AG09319 (cell line): ENCODE measurements around the gene PRKRA.
"Not testable (repeated sequence)": the region's sequence is repeated elsewhere in the genome, so short reads cannot be mapped to it uniquely, and the experiment has no call there.

Experiments
- DNase-seq: peaks from one replicate; pipeline ENCODE4 v3.0.0-alpha.2; 2010; ENCODE audit warnings: low read depth; ENCODE audit errors: extremely low read depth
- TF ChIP-seq, protein P1 (sequence below): IDR thresholded peaks from 2 replicates; pipeline ENCODE4 v1.5.1; 2011; ENCODE audit warnings: low read depth, mild to moderate bottlenecking, inconsistent platforms, low read length, moderate library complexity

PRKRA gene

DNA sequence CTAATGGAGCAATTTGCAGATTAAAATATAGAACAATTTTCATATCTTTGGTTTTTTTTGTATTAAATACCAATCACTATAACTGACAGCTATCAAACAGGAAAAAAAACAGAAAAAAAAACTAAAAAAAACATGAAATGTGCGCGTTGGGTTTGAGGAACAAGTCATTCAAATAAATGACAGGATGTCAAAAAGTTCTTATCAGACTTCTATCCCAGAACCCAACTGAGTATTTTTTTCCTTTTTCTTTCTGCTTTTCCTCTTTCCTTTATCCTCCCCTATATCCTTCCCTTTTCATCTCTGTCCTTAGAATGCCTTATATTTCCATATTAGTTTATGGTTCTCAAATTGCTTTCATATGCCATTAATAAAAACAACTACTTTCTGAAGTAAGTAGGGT lies 14.3 kb downstream of the PRKRA start:
- TF ChIP-seq, protein P1, sequence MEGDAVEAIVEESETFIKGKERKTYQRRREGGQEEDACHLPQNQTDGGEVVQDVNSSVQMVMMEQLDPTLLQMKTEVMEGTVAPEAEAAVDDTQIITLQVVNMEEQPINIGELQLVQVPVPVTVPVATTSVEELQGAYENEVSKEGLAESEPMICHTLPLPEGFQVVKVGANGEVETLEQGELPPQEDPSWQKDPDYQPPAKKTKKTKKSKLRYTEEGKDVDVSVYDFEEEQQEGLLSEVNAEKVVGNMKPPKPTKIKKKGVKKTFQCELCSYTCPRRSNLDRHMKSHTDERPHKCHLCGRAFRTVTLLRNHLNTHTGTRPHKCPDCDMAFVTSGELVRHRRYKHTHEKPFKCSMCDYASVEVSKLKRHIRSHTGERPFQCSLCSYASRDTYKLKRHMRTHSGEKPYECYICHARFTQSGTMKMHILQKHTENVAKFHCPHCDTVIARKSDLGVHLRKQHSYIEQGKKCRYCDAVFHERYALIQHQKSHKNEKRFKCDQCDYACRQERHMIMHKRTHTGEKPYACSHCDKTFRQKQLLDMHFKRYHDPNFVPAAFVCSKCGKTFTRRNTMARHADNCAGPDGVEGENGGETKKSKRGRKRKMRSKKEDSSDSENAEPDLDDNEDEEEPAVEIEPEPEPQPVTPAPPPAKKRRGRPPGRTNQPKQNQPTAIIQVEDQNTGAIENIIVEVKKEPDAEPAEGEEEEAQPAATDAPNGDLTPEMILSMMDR: no peak
- DNase-seq: no peak

DNA sequence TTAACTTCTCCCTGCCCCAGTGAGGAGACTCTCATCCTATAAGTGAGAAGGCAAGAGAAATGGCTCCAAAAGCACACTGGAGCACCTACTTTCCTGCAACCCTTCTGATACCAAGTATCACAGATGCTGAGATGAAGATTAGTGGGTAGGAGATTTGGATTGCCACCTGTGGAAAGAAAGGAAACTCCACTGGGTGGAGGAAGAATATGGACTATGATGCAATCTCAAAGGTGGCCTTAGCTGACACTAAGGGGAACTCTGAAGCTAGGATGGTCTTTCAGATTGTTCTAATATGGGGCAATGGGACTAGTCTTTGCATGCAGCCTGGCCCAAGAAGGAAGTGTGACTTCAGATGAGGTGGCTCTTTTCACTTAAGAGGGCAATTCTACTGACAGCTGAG lies 21.6 kb downstream of the PRKRA start:
- no peak for DNase-seq

DNA sequence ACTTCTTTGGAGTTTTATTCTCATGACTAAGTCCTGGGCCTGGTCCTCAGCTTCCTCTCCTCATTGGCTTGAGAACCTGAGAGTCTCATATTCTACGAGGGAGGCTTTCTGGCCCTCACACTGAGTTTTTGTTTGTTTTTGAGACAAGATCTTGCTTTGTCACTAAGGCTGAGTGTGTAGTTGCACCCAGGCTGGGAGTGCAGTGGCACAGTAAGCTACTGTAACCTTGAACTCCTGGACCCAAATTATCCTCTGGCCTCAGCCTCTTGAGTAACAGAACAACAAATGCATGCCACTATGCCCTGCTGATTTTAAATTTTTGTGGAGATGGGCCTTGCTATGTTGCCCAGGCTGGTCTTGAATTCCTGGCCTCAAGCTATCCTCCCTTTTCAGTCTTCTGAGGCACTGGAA lies 22.6 kb downstream of the PRKRA start:
- DNase-seq: no peak
- TF ChIP-seq, protein P1: no peak

More for the DNA sequence above, 21.6 kb downstream of the PRKRA start:
- TF ChIP-seq, protein P1: no peak

DNA sequence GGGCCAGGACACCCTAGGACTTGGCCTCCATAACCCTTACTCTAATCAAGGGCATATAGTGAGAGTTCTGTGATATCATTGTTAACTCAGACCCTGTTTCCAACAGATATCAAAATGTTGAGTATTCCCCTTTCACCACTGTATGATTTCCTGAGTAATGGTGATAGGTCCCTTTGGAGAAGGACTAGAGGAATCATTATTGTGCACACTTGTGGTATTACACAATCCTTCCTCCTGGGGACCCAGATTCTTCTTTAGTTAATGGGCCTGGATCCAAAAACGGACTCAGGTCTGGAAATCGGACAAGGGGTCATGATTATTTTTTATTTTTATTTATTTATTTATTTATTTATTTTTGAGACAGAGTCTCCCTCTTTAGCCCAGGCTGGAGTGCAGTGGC lies 23.5 kb downstream of the PRKRA start:
- TF ChIP-seq, protein P1: no peak
- no peak for DNase-seq

DNA sequence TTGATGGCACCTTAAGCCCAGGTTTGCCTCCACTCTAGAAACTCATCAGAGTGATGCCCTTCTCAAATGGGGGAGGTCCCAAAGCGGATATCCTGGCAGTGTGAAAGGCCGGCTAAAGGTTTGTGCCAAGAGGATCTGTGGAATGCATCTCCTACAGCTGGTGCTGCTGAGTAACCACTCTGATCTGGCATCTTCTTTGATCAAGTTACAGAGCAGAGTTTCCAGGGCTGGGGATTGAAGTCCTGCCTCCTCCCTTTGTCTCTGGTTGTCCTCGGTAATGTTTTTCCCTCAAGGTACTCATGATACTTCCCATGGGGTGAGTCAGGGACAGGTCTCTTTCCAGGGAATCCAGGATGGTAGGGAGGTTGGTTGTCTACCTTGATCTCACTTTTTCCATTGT lies 24.6 kb downstream of the PRKRA start:
- no peak for DNase-seq
- TF ChIP-seq, protein P1: no peak

DNA sequence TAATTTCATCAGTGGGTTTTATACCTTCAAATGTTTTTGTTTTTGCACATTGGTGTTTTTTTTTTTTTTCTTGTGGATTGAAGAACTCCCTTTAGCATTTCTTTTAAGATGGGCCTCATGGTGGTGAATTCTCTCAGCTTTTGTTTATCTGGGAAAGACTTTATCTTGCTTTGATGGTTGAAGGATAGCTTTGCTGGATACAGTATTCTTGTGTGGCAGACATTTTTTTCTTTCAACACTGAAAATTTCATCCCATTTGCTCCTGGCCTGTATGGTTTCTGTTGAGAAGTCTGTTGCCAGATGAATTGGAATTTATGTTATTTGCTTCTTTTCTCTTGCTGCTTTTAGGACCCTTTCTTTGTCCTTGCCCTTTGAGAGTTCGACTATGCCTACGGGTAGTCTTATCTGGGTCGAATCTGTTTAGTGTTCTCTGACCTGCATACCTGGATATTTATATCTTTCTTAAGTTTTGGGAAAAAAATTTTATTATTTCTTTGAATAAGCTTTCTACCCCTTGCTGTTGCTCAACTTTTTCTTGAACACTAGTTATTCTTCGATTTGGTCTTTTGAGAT lies 25.6 kb downstream of the PRKRA start:
- DNase-seq: no peak

DNA sequence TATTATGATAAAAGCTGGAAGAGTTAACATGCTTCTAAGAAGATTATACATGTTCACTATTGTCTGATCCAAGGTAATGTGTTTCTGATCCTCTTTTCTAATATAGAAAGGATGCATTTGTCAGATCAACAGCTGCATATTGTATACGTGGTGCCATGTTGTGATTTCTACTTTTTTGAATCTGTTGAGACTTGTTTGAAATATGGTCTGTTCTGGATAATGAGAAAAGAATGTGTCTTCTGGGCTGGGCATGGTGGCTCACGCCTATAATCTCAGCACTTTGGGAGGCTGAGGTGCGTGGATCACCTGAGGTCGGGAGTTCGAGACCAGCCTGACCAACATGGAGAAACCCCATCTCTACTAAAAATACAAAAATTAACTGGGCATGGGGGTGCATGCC lies 27.2 kb downstream of the PRKRA start:
- DNase-seq: not testable (repeated sequence)

More for the DNA sequence above, 25.6 kb downstream of the PRKRA start:
- TF ChIP-seq, protein P1: no peak

DNA sequence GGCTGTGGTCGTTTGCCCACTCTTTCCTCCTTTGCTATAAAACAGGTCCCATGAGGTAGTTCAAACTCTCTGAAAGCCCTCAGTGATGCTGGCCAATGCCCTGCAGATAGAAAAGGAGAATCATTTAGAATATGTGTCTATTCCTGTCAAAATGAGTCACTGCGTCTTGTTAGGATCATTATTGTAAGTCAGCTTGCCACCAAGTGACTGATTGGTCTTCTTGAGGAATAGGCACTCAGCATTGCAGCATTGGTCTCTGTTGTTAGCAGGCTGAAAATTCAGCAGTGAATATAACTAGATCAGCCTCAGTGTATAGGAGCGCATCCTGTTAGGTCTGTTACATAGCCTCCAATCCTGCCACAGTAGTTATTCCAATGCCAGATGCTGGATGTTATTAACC lies 28.9 kb downstream of the PRKRA start:
- DNase-seq: no peak
- TF ChIP-seq, protein P1: no peak
